OCI-LY3 (cell line): ENCODE measurements around the gene APOC1.

Experiments used
- H2AFZ ChIP-seq: fragments of 200-600, 300-600 bp; shearing (Covaris generic); 2 replicates; pipeline ENCODE4 v1.6.0; 2014; ENCODE audit warnings: antibody characterized with exemption, low read depth, low read length
- H3K27ac ChIP-seq: fragments of 200-600, 300-600 bp; sonication (generic); 2 replicates; pipeline ENCODE4 v1.5.1; 2014; ENCODE audit warnings: mild to moderate bottlenecking, low read length, moderate library complexity, mixed read lengths
- H3K27me3 ChIP-seq: fragments of 200-600, 300-600 bp; sonication (generic); 2 replicates; pipeline ENCODE4 v1.6.1; 2014; ENCODE audit warnings: low read depth, low read length, mixed read lengths
- H3K36me3 ChIP-seq: fragments of 200-600, 300-600 bp; sonication (generic); replicated peaks from 2 replicates; pipeline ENCODE3; 2014; ENCODE audit warnings: low read depth, low read length, mixed read lengths
- H3K4me1 ChIP-seq: fragments of 300-600, 200-600 bp; sonication (generic); 2 replicates; pipeline ENCODE4 v1.6.1; 2014; ENCODE audit warnings: low read length, mixed read lengths
- H3K4me2 ChIP-seq: fragments of 200-600, 300-600 bp; sonication (generic); 2 replicates; pipeline ENCODE4 v1.6.1; 2014; ENCODE audit warnings: low read length, mixed read lengths
- H3K4me3 ChIP-seq: fragments of 300-600, 200-600 bp; sonication (generic); 2 replicates; pipeline ENCODE4 v1.5.1; 2014; ENCODE audit warnings: antibody characterized with exemption, mild to moderate bottlenecking, low read length, moderate library complexity
- H3K79me2 ChIP-seq: fragments of 300-600, 200-600 bp; shearing (Covaris generic); 2 replicates; pipeline ENCODE4 v1.6.1; 2014; ENCODE audit warnings: mild to moderate bottlenecking, low read length, mixed read lengths
- H3K9ac ChIP-seq: fragments of 300-600, 200-600 bp; shearing (Covaris generic); 2 replicates; pipeline ENCODE4 v1.6.0; 2014; ENCODE audit warnings: mild to moderate bottlenecking, low read length, moderate library complexity
- H3K9me3 ChIP-seq: fragments of 200-600, 300-600 bp; shearing (Covaris generic); 2 replicates; pipeline ENCODE4 v1.6.1; 2014; ENCODE audit warnings: low read length, mixed read lengths; ENCODE audit not compliant: insufficient read depth
- H4K20me1 ChIP-seq: fragments of 200-600, 300-600 bp; sonication (generic); 2 replicates; pipeline ENCODE4 v1.6.1; 2016; ENCODE audit warnings: low read length, mixed read lengths; ENCODE audit not compliant: insufficient read depth
- CTCF ChIP-seq: fragments of 200-600, 300-600 bp; sonication (generic); IDR thresholded peaks from 2 replicates; pipeline ENCODE4 v1.5.1; 2014; ENCODE audit warnings: antibody characterized with exemption, low read length, low read depth
- EZH2phosphoT487 ChIP-seq: fragments of 200-600 bp; shearing (Covaris generic); IDR thresholded peaks from 2 replicates; pipeline ENCODE4 v1.6.1; 2018; ENCODE audit warnings: antibody characterized with exemption, mixed run types, low read depth

Gene APOC1

GRCh38 chr19:44869733-44870470 lies 44.5 kb upstream of the APOC1 start:
- Histone ChIP-seq H3K4me1 (no peaks in the 10 kb centered on the region), H3K27me3 (no peaks in the 10 kb centered on the region; the same call in none of the 2 replicates), H3K4me3 (no peak overlapping the region), H3K27ac (no peak overlapping the region), H3K36me3 (no peaks in the 10 kb centered on the region), H4K20me1 (no peaks in the 10 kb centered on the region), H3K79me2 (no peaks in the 10 kb centered on the region), H3K9me3 (no peaks in the 10 kb centered on the region), H2AFZ (no peak overlapping the region), H3K9ac (no peak overlapping the region), H3K4me2 (no peak overlapping the region)
- TF ChIP-seq CTCF: no peak
- no peak for TF ChIP-seq EZH2phosphoT487

DNA sequence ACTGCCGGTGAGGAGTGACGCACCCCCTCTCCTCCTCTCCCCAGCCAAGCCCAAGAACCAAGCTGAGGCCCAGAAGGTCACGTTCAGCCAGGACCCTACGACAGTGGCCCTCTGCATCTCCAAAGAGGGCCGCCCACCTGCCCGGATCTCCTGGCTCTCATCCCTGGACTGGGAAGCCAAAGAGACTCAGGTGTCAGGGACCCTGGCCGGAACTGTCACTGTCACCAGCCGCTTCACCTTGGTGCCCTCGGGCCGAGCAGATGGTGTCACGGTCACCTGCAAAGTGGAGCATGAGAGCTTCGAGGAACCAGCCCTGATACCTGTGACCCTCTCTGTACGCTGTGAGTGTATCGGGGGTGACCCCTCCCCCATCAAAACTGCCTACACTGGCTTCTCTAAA lies 42.6 kb upstream of the APOC1 start:
- no peaks in the 10 kb centered on the region for H4K20me1 ChIP-seq
- no peak overlapping the region for H3K4me2 ChIP-seq
- H3K9me3 ChIP-seq: no peaks in the 10 kb centered on the region
- H3K27me3 ChIP-seq: peaks cover 4% of the 10 kb centered on the region; the same call in 1 of the 2 replicates
- H2AFZ ChIP-seq: no peak overlapping the region
- H3K4me3 ChIP-seq: no peak overlapping the region
- H3K27ac ChIP-seq: no peak overlapping the region
- no peak overlapping the region for H3K9ac ChIP-seq
- TF ChIP-seq CTCF (no peak), EZH2phosphoT487 (no peak)
- no peaks in the 10 kb centered on the region for H3K36me3 ChIP-seq
- H3K79me2 ChIP-seq: no peaks in the 10 kb centered on the region
- H3K4me1 ChIP-seq: no peaks in the 10 kb centered on the region

GRCh38 chr19:44872661-44873060 lies 41.7 kb upstream of the APOC1 start:
- Histone ChIP-seq H3K4me1 (no peaks in the 10 kb centered on the region), H3K9ac (no peak overlapping the region), H3K36me3 (no peaks in the 10 kb centered on the region), H3K4me3 (no peak overlapping the region), H2AFZ (no peak overlapping the region), H3K27me3 (peaks cover 4% of the 10 kb centered on the region; the same call in 1 of the 2 replicates), H3K79me2 (no peaks in the 10 kb centered on the region), H4K20me1 (no peaks in the 10 kb centered on the region), H3K27ac (no peak overlapping the region), H3K9me3 (no peaks in the 10 kb centered on the region), H3K4me2 (no peak overlapping the region)
- TF ChIP-seq EZH2phosphoT487 (no peak), CTCF (no peak)

GRCh38 chr19:44874317-44874716 lies 40.1 kb upstream of the APOC1 start:
- peaks cover 9% of the 10 kb centered on the region; the same call in 1 of the 2 replicates for H3K27me3 ChIP-seq
- no peak overlapping the region for H3K4me3 ChIP-seq
- H2AFZ ChIP-seq: no peak overlapping the region
- no peak overlapping the region for H3K9ac ChIP-seq
- H4K20me1 ChIP-seq: no peaks in the 10 kb centered on the region
- no peaks in the 10 kb centered on the region for H3K36me3 ChIP-seq
- no peak overlapping the region for H3K27ac ChIP-seq
- H3K4me2 ChIP-seq: no peak overlapping the region
- H3K79me2 ChIP-seq: no peaks in the 10 kb centered on the region
- no peaks in the 10 kb centered on the region for H3K9me3 ChIP-seq
- H3K4me1 ChIP-seq: no peaks in the 10 kb centered on the region
- no peak for TF ChIP-seq EZH2phosphoT487
- no peak for TF ChIP-seq CTCF
